ENCODE data around the gene TEX11. TPM values are rescaled to one million over a fixed set of nuclear protein-coding genes. Genes with fewer than 3 reads are reported as not detected.

TEX11 gene
- total and polyA plus RNA-seq, 2 of the 13 experiments (the other 11 are each of a cell fraction or from before 2014, with no cell fraction given), result not detected

DNA sequence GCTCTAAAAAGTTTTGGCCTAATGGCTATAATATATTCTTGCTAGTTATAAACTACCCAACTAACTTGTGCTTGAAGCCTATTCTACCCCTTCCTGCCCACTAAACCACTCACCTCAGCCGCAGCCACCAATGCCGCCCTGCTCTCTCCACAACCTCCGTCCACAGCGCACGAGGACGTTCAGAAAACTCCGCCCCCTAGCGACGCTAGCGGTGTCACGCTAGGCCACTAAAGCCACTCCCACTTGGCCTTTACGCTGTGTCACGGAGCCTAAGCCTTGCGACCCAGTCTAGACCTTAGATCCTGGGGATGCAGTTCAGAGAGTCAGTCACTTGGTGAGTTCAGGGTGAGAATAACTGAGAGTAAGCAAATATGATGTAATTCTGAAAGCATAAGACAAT, at the start of gene TEX11 (continued):
- TF ChIP-seq NFAT5 (CRISPR knock-in tag; IDR thresholded peaks at IDR 0.05), result no peak

- Histone ChIP-seq H3K36me3 (replicated peaks in 1 of 2; ENCODE audit: control insufficient read depth in 1 of 2, insufficient read depth in 2 of 2, low read length in 2 of 2) (no peaks in the 10 kb centered on the region), H3K4me3 (replicated peaks in 1 of 3; ENCODE audit: insufficient read depth in 1 of 3, low read depth in 2 of 3, low read length in 3 of 3) (no peak overlapping the region), H3K9me3 (ENCODE audit: low read length) (no peaks in the 10 kb centered on the region), H3K4me1 (ENCODE audit: insufficient read depth, low read length) (no peaks in the 10 kb centered on the region), H3K9ac (ENCODE audit: insufficient read depth, low read depth, low read length) (no peak overlapping the region), H2AFZ (ENCODE audit: low read length) (no peak overlapping the region), H3K27ac (ENCODE audit: extremely low read length, insufficient read depth, low read length) (no peak overlapping the region), H3K27me3 (ENCODE audit: control insufficient read depth in 1 of 2, insufficient read depth in 2 of 2, low read length in 2 of 2) (no peaks in the 10 kb centered on the region), H4K20me1 (ENCODE audit: insufficient read depth, low read length) (no peaks in the 10 kb centered on the region), H3K4me2 (ENCODE audit: low read depth, low read length) (no peak overlapping the region), H3K79me2 (ENCODE audit: insufficient read depth, low read length) (no peaks in the 10 kb centered on the region)
- DNase-seq (ENCODE audit: low spot score), result no peak
- ChIA-PET CTCF (ENCODE audit: low intra/inter-chr PET ratio, low total read pairs) (no interaction called here), POLR2A (no interaction called here)
- intact Hi-C loops (cut with micrococcal nuclease; ENCODE audit: unreplicated experiment) (no loop called here), in situ Hi-C loops (cut with HindIII; ENCODE audit: extremely low pct_ligation_motif_present, low pct_unique_long_range_greater_than_20kb) (no loop called here)
- no peak for TF ChIP-seq RORA (CRISPR knock-in tag; IDR thresholded peaks at IDR 0.05)
- TF ChIP-seq, protein P1, sequence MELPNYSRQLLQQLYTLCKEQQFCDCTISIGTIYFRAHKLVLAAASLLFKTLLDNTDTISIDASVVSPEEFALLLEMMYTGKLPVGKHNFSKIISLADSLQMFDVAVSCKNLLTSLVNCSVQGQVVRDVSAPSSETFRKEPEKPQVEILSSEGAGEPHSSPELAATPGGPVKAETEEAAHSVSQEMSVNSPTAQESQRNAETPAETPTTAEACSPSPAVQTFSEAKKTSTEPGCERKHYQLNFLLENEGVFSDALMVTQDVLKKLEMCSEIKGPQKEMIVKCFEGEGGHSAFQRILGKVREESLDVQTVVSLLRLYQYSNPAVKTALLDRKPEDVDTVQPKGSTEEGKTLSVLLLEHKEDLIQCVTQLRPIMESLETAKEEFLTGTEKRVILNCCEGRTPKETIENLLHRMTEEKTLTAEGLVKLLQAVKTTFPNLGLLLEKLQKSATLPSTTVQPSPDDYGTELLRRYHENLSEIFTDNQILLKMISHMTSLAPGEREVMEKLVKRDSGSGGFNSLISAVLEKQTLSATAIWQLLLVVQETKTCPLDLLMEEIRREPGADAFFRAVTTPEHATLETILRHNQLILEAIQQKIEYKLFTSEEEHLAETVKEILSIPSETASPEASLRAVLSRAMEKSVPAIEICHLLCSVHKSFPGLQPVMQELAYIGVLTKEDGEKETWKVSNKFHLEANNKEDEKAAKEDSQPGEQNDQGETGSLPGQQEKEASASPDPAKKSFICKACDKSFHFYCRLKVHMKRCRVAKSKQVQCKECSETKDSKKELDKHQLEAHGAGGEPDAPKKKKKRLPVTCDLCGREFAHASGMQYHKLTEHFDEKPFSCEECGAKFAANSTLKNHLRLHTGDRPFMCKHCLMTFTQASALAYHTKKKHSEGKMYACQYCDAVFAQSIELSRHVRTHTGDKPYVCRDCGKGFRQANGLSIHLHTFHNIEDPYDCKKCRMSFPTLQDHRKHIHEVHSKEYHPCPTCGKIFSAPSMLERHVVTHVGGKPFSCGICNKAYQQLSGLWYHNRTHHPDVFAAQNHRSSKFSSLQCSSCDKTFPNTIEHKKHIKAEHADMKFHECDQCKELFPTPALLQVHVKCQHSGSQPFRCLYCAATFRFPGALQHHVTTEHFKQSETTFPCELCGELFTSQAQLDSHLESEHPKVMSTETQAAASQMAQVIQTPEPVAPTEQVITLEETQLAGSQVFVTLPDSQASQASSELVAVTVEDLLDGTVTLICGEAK (IDR thresholded peaks at IDR 0.05), result peak; percentile 67
- TF ChIP-seq, protein P1 (CRISPR knock-in tag; IDR thresholded peaks at IDR 0.05), result no peak
- BruUV-seq (replicated peaks), result no TSS peak
- WGBS (ENCODE audit: low lambda C conversion rate), result 38% methylated on average over 3 of the region's 3 CpGs
- FAIRE-seq, result no peak
- ATAC-seq, result no peak
These were observed 46.4 kb upstream of the TEX11 start for GRCh38 chrX:70954871-70955270.
